Inflammatory macrophage treated with lipopolysaccharide for 4 hours (primary cell): Measurements from ENCODE around the gene ALDH6A1.
A peak's percentile ranks its signal among the peaks of the same experiment; 100 is the strongest.

Experiments
- DNase-seq: peaks from one replicate; pipeline ENCODE4 v3.0.0-alpha.2; 2020

ALDH6A1 gene

DNA sequence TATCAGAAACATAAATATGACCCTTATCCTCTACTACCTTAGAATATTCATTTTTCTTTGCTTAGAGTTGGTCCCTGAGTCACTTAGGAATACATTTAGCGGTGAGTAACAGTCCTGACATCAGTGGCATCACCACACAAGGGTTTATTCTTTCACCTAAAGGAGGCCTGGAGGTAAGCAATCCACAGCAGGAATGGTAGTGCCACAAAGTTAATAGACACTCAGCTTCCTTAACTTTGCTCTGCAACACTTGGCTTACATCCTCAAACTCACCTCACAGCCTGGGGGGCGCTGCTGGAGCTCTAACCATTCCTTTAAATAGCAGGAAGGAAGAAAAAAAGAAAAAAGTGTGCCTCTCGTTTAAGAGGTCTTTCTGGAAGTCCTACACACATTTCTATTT lies 36.0 kb downstream of the ALDH6A1 start:
- no peak for DNase-seq

DNA sequence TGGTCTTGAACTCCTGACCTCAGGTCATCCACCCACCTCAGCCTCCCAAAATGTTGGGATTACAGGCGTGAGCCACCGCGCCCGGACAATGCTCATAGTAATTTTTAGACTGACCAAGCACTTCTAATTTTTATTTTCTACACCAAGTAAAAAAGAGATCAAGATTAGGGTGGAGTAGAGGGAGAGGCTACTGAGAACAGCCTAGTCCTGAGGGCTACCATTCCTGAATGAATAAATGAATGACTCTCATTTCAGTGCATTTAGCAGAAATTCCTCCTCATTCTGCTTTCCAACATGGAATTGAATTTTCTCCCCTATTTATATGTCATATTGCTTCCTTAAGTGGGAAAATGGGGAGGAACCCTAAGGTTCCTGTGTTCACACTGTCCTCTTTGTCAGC lies 38.7 kb downstream of the ALDH6A1 start:
- DNase-seq: no peak

DNA sequence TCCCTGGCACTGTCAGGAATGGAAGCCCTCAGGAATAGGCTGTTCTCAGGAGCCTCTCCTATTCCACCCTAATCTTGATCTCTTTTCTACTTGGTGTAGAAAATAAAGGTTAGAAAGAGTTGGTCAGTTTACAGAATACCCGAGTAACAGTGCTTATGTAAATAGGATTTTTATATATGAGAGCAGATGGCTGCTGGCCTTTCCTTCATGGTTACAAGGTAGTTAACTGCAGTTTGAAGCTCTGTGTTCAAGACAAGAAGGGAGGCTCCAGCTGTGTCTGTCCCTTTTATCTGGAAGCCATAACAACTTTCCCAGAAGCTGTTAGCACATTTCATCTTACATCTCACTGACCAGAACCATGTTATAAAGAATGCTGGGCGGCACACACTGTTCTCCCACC lies 42.0 kb downstream of the ALDH6A1 start:
- DNase-seq: no peak

DNA sequence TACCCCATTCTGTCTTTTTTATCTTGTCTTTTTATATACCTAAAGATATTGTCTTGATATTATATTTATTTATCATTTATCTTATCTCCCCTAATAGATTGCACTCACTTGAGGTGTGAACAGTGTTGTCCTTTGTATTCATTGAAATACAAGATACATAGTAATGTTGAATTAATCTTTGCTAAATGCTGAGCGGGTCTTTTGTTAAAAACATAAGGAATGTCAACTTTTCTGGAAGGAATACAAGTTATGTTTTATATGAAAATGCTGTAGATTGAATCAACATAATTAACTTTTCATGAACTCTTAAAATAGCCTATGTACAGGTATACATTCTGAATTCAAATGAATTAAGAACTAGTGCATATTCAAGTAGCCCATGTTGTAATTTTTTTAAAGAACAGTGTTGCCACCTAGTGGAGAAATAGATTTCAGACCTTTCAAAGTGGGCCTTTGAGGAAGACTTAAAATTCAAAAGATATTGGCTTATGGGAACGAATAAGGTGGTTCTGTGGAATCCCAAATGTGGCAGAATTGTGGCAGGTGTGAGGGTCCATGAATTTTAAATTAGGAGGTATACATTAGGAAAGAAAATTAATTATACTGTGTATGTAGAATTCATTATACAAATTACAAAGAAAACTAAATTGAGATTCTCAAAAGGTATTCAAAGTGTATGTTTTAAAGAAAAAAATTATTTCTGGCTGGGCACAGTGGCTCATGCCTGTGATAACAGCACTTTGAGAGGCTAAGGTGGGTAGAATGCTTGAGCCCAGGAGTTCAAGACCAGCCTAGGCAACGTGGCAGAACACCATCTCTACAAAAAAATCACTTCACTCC lies 46.0 kb downstream of the ALDH6A1 start:
- DNase-seq: peak; percentile 59

DNA sequence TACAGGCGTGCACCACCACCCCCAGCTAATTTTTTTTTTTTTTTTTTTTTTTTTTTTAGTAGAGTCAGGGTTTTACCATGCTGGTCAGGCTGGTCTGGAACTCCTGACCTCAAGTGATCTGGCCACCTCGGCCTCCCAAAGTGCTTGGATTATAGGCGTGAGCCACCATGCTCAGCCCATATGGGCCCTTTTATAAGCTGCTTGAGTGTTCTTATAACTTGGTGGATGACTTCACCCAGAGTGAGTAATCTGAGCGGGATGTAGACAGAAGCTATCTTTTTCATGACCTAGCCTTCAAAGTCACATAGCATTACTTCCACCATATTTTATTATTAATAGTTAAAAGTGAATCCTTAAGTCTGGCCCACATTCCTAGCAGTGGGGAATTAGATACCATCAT lies 48.7 kb downstream of the ALDH6A1 start:
- peak; percentile 11 for DNase-seq

DNA sequence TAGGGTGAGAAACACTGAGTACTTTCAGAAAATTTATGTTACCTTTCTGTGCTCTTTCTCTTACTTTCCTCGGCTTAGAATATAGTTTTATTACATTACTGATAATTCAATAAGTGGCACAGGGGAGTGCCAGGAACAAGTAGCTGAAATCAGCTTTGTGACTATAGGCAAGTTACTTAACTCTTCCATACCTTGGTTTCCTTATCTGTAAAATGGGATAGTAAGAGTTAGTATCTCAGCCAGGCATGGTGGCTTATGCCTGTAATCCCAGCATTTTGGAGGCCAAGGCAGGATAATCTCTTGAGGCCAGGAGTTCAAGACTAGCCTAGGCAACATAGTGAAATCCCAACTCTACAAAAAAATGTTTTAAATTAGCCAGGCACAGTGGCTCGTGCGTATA lies 49.7 kb downstream of the ALDH6A1 start:
- no peak for DNase-seq

DNA sequence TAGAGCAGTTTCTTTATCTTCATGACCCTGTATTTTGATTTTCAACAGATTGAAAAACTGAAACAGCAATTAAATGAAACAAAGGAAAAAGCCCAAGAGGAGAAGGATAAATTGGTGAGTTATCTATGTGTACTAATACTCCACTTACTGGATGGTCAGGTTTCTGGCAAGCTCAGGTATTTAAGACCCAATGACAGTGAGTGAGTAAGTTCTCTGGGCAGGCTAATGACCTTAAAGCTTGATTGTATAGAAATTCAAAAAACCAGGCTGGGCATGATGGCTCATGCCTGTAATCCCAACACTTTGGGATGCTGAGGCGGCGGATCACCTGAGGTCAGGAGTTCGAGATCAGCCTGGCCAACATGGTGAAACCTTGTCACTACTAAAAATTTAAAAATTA lies 55.1 kb downstream of the ALDH6A1 start:
- DNase-seq: no peak

DNA sequence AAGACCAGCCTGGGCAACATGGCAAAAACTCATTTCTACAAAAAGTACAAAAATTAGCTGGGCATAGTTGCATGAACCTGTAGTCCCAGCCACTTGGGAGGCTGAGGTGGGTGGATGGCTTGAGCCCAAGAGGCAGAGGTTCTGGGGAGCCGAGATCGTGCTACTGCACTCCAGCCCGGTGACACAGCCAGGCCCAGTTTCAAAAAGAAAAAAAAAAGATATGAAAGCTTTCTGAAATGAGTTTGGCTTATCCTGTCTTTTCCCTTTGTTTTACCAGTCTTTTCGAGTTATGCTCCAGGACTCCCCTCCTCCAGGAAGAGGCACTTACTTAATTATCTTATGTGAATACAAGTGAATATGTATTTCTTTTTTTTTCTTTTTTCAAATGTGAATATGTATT lies 61.9 kb downstream of the ALDH6A1 start:
- DNase-seq: no peak

DNA sequence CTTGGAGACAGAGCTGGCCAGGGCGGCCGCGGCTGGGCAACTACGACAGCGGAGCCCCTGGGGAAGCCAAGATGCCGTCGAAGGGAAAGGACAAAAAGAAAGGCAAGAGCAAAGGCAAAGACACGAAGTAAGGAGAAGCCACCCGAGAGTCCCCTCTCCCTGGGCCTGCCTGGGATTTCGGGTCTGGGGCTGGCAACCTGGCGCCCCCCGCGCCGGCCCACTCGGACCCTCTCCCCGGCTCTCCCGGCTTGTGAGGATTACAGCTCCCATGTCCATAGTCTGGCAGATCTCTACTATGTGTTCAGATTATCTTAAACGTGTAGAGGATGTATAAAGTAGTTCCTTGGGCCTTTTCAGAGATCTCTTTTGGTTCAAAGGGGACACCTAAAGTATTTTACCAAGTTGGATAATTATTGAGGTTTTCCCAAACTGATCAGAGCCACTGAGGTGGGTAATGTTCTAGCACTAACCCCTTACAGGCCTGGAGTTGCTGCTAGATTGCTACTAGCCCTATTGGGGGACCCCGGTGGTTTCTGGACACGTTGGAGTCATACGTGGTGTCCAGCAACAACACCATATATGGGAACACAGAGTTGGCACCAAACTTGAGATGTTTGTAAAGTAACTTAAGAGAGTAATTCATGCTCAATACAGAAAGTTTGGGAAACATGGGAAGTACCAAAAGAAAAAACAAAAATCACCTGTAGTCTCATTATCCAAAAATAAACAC lies 64.7 kb downstream of the ALDH6A1 start:
- no peak for DNase-seq

DNA sequence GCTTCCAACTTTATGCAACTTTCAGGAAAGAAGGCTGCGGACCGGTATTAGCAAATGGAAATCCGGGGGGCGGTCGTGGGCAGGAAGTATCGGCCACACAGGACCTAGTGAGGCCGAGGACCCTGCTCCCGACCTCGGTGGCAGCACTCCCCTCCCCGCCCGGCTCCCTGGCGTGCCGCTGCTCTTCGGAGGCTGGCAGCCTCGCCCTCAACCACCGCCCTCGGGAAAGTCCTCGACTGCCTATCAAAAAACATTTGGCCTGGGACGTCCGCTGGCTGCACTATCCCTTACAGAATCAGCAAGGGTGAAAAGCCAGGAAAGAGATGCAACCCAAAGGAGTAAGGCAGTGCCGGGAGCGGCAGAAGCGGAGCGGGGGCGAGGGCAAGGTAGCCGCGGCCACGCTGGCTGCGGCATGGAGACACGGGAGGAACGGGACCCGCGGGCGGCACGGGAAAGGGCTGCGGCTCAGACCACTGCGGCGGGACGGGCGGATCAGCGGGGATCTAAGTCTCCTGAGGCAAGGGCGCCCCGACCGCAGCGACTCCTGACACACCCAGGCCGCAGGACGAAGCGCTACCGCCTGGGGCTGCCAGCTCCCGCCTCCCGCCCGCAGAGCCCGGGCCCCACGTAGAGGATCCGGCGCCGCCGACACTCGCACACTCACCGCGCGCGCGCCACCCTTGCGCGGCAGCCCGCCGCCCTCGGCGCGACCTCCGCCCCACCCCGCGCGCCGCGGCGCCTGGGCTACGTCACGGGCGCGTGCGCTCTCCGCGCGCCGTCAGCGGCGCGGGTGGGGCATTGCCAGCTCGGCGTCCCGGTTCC lies 65.5 kb downstream of the ALDH6A1 start, which contains the start of the genes BBOF1 and ENTPD5:
TSS of gene BBOF1 (plus strand) at position 764 of the 822 bp plus-strand sequence. CDS start 130 bp downstream, outside the sequence.
TSS of gene ENTPD5 (minus strand) at position 703 of the 822 bp plus-strand sequence. CDS start 31,186 bp downstream, outside the sequence.
- peak; percentile 89 for DNase-seq

DNA sequence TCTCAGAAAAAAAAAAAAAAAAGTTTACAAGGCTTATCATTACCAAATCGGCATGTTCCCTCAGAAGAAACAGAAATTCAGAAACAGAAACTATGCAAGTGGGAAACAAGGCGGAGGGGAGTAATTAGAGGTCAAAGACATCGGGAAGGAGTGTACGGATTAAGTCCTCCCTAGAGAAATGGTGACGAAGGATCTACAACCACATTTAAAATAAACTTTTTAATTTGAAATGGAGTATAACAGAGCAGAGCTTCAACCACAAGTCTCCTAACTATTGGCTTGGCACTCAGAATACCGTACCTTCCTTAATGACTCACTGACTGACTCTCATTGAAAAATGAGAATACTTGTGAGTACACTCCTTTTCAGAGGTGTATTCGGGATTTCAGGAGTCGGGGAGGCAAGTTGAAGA lies 66.1 kb downstream of the ALDH6A1 start:
- DNase-seq: peak; percentile 87

DNA sequence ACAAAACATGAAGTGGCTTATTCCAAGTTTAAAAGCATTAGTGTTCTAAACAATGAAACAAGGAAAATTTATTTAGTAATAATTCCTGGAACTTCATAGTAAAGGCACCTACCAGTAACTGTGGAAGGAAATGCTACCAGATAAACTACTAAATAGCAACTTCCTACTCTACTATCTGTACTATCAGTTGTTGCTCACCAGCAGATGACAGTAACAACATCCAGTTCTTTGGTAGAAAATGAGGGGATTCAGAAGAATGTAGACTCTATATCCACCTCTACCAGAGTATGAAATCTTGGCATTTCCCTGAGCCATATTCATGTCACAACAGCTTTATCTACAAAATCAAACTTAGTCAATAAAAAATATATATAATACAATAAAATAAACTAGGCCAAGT lies 68.3 kb downstream of the ALDH6A1 start:
- peak; percentile 4 for DNase-seq

DNA sequence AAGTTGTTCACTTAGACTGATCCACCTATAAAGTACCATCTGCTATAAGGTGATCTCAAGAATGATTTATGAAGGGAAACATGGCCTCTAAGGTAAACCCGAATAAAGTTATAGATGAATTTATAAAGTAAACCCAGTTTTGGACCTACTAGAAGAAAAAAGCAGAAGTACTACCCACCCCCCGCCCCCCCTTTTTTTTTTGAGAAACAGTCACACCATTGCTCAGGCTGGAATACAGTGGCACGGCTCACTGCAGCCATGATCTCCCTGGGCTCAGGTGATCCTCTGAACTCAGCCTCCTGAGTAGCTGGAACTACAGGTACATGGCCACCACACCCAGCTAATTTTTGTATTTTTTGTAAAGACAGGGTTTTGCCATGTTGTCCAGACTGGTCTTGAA lies 69.1 kb downstream of the ALDH6A1 start:
- DNase-seq: no peak

DNA sequence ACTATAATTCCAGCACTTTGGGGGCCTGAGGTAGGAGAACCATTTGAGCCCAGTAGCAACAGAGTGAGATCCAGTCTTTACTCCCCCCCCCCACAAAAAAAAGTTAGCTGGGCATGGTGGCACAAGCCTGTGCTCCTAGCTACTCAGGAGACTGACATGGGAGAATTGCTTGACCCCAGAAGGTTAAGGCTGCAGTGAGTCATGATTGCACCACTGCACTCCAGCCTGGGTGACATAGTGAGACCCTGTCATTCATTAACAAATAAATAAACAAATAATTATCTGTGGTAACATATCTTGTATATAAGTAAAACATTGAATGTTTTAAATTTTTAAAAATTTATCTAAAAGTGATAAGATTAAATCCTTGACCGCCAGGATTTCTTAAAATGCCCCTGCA lies 70.0 kb downstream of the ALDH6A1 start:
- DNase-seq: peak; percentile 36

DNA sequence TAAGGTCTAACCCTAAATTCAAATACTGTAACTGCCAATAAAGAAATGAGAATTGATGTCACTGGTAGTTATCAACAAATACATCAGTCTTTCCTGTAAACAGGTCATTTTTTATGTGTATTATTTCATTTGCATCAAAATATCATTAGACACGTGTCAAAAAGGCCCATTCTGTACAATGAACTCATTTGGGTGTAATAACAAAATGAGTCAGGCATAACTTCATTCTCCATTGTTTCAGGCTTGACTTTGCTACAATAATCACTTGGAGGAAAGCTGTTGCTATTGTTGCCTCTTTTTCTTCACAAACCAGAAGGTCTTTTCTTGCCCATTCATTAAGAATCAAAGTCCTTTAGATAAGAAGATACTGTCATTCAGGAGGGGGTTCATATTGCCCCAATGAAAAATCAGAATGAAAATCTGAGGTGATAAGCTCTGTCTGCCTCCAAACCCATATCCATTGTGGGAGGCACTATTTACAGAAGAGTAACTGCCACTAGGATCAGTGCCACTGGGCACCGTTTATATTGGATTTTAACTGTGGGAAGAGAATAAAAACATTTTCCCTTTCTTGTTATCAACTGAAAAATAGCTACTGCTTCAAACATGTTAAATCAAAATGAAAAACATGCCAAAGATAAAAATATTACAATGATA lies 75.3 kb downstream of the ALDH6A1 start:
- no peak for DNase-seq
